ENCODE results near the gene KCNS1. TPM values are rescaled to one million over a fixed set of nuclear protein-coding genes. Genes with fewer than 3 reads are reported as not detected.

The KCNS1 gene
- total RNA-seq, 1 donor from 2014 or later: 0.14 TPM

DNA sequence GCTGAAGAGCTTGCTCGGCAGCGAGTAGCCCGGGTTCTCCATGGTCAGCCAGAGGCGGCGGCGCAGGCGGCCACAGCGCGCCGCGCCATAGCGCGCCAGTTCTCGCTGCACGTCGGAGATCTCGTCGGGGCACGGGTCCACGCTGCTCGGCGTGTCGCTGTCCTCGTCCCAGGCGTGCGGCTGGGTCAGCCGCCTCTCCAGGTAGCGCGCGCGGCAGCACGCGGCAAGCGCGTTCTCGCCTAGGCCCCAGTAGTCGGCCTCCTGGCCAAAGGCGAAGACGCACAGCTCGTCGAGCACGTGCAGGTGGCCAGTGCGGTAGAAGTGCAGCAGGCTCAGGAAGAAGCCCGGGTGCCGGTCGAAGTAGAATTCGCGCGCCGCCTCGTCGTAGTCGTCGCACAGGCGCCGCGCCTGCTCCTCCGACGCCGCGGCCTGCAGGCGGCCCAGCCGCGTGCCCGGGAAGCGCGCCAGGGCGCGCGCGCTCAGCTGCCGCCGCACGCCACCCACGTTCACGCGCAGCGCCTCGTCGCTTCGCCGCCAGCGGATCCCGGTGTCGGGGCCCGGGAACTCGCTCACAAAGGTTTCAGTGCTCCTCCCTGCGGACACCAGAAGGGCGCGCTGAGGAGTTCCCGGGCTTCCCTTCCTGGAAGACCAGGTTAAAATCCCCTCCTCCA lies 2.7 kb downstream of the KCNS1 start:
- H3K27ac ChIP-seq (replicated peaks): no peak overlapping the region
- DNase-seq: no peak
- H3K27me3 ChIP-seq (ENCODE audit: low read depth): peaks cover 71% of the 10 kb centered on the region
- no peaks in the 10 kb centered on the region for H3K9me3 ChIP-seq (replicated peaks)
- H3K36me3 ChIP-seq: no peaks in the 10 kb centered on the region
- H3K4me1 ChIP-seq: peaks cover 17% of the 10 kb centered on the region
- intact Hi-C loops (cut with micrococcal nuclease): no loop called here
- TF ChIP-seq, protein P1, sequence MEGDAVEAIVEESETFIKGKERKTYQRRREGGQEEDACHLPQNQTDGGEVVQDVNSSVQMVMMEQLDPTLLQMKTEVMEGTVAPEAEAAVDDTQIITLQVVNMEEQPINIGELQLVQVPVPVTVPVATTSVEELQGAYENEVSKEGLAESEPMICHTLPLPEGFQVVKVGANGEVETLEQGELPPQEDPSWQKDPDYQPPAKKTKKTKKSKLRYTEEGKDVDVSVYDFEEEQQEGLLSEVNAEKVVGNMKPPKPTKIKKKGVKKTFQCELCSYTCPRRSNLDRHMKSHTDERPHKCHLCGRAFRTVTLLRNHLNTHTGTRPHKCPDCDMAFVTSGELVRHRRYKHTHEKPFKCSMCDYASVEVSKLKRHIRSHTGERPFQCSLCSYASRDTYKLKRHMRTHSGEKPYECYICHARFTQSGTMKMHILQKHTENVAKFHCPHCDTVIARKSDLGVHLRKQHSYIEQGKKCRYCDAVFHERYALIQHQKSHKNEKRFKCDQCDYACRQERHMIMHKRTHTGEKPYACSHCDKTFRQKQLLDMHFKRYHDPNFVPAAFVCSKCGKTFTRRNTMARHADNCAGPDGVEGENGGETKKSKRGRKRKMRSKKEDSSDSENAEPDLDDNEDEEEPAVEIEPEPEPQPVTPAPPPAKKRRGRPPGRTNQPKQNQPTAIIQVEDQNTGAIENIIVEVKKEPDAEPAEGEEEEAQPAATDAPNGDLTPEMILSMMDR (IDR thresholded peaks at IDR 0.05; ENCODE audit: borderline replicate concordance): no peak
- peak overlapping the region; percentile 53 for H3K4me3 ChIP-seq

DNA sequence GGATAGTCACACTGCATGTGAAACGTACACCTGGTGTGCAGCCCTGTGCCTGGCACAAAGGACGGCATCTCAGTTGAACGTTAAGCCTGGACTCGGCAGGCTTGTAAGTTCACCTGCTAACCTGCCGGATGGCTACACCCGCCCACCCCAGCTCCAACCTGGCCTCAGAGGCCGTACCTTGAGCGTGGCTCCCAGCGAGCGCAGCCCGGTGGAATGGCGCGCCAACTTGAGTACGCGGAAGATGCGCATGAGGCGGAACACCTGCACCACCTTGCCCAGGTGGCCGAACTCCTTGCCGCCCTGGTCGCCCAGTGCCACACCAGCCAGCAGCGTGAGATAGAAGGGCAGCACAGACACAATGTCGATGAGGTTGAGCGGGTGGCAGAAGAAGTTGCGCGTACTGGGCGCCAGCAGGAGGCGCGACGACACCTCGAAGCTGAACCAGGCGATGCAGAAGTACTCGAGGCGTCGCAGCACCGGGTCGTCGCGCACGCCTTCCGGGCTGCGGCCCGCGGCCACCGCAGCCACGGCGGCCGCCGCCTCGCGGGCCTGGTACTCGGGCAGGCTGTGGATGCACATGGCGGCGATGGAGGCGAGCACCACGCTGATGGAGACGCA lies 3.3 kb downstream of the KCNS1 start:
- Histone ChIP-seq H3K27me3 (ENCODE audit: low read depth) (peaks cover 65% of the 10 kb centered on the region), H3K9me3 (replicated peaks) (no peaks in the 10 kb centered on the region), H3K4me3 (peak overlapping the region; percentile 53), H3K27ac (replicated peaks) (no peak overlapping the region), H3K4me1 (peaks cover 17% of the 10 kb centered on the region), H3K36me3 (no peaks in the 10 kb centered on the region)
- TF ChIP-seq, protein P1 (IDR thresholded peaks at IDR 0.05; ENCODE audit: borderline replicate concordance): peak; percentile 33
- no peak for DNase-seq
- intact Hi-C loops (cut with micrococcal nuclease): no loop called here

DNA sequence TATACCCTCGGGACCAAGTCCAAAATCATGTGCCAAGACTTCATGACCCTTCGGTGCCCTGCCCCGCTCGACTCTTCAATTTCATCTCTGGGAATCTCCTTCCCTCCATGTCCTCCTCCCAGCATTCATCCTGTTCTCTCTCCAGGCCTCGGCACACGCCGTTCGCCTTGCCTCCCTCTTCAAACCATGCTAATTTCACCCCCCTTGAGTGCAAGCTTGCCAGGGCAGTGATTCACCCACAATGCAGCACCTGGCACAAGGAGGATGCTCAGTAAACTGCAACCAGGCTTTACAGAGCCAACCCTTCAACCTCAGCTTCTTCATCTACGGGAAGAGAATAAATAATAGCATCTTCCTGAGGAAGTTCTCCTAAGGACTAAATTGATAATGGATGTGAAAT lies 4.1 kb downstream of the KCNS1 start:
- intact Hi-C loops (cut with micrococcal nuclease): no loop called here
- Histone ChIP-seq H3K4me3 (no peak overlapping the region), H3K27ac (replicated peaks) (no peak overlapping the region), H3K4me1 (peaks cover 17% of the 10 kb centered on the region), H3K27me3 (ENCODE audit: low read depth) (peaks cover 60% of the 10 kb centered on the region), H3K36me3 (no peaks in the 10 kb centered on the region), H3K9me3 (replicated peaks) (no peaks in the 10 kb centered on the region)
- TF ChIP-seq, protein P1 (IDR thresholded peaks at IDR 0.05; ENCODE audit: borderline replicate concordance): no peak
- no peak for DNase-seq

DNA sequence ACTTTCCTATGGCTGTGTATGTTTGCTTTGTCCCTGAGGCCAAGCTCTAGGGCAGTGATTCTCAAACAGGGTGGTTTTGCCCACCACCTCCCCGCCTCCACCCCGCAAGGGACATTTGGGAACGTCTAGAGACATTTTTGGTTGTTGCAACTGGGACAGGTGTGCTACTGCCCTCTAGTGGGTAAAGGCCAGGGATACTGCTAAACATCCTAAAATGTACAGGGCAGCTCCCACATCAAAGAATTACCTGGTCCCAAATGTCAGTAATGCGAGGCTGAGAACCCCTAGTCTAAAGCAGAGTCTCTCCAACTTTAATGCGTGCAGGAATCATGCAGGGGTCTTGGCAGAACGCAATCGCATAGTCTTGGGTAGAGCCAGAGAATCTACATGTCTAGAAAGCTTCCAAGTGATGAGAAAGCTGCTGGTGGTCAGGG lies 5.1 kb downstream of the KCNS1 start:
- intact Hi-C loops (cut with micrococcal nuclease): no loop called here
- no peak for DNase-seq

DNA sequence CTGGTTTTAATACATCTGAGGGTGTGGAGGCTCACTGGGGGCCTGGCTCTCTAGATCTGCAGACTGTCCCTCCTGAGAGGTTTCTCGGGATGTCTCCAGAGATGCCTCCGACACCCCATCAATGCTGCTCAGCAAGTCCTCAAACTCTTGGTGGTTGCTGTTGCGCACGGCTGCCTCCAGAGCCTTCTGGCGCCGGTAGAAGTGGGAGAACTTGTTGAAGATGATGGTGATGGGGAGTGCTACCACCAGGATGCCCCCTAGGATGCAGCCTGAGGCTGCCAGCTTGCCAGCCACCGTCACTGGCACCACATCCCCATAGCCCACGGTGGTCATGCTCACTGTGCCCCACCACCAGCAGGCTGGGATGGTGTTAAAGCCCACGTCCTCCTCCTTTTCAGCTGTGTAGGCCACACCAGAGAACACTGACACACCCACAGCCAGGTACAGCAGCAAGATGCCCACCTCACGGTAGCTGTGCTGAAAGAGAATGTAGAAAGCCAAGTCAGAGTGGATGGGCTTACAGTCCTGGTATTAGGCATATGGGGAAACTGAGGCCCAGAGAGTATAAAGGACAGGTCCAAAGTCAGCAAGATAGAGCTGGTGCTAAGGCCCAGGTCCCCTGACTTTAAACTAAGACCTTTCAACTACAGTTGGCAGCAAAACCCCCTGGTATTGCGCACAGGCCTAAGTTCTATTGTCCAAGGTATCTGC lies 5.9 kb downstream of the KCNS1 start:
- no peak for DNase-seq
- TF ChIP-seq, protein P1 (IDR thresholded peaks at IDR 0.05; ENCODE audit: borderline replicate concordance): no peak
- intact Hi-C loops (cut with micrococcal nuclease): loop anchor here (5.0 kb wide), 1 partner anchor 83 kb away; no protein-coding TSS in a partner anchor
- peaks cover 11% of the 10 kb centered on the region for H3K4me1 ChIP-seq
- peaks cover 42% of the 10 kb centered on the region for H3K27me3 ChIP-seq (ENCODE audit: low read depth)
- H3K4me3 ChIP-seq: no peak overlapping the region
- no peaks in the 10 kb centered on the region for H3K36me3 ChIP-seq
- H3K27ac ChIP-seq (replicated peaks): no peak overlapping the region
- H3K9me3 ChIP-seq (replicated peaks): no peaks in the 10 kb centered on the region

More for the DNA sequence above, 5.1 kb downstream of the KCNS1 start:
- H3K9me3 ChIP-seq (replicated peaks): no peaks in the 10 kb centered on the region
- peaks cover 51% of the 10 kb centered on the region for H3K27me3 ChIP-seq (ENCODE audit: low read depth)
- TF ChIP-seq, protein P1 (IDR thresholded peaks at IDR 0.05; ENCODE audit: borderline replicate concordance): peak; percentile 76
- peaks cover 15% of the 10 kb centered on the region for H3K4me1 ChIP-seq
- H3K27ac ChIP-seq (replicated peaks): no peak overlapping the region
- H3K4me3 ChIP-seq: no peak overlapping the region
- no peaks in the 10 kb centered on the region for H3K36me3 ChIP-seq

Measured in left ventricle myocardium inferior (tissue), 1 donor.